ENCODE results near the gene PWP1.
A peak's percentile ranks its signal among the peaks of the same experiment; 100 is the strongest.

Gene PWP1

DNA sequence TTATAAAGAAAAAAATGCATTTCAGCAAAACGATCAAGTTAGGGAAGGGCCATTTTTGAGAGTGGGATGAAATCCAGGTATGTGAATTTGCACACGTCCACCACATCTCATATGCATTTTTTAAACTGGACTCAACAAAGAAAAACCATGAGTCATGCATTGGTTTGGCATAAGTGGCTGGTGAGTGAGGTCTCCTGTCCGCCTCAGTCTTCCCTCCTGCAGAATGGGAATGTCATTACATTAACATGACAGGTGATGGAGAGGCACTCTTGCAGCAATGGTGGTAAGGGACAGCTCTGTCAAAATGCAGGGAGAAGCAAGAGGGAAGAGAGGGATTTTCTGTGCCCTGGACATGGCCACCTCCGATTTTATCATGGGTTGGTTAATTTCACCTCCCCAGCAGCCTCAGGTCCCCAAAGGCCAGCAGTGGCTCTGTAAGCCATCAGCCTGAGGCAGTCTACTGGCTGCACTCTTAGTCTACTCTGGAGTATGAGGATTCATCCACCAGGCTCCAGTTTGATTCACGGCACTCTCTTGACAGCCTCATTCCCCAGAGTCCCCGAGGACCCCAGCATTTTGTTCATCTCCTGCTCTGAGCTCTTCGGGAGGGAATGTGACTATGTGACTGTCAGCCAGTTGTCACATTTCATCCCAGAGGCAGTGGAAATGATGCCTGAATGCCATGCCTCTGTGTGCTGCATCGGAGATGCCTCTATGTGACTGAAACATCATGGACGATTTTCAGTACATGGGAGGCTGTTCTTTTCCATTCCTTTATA lies 17.1 kb upstream of the PWP1 start:
- ChIA-PET POLR2A (interaction anchor here (1.2 kb wide), 1 partner anchor 12 kb away, joined by 4 read pairs; no protein-coding TSS in a partner anchor), CTCF (interaction anchor here (1.0 kb wide), 1 partner anchor 11 kb away, joined by 4 read pairs; no protein-coding TSS in a partner anchor)
- no peak for DNase-seq (ENCODE audit: extremely low spot score)
- TF ChIP-seq LEF1 (IDR thresholded peaks at IDR 0.05; ENCODE audit: borderline replicate concordance) (no peak), HDGF (IDR thresholded peaks at IDR 0.05; ENCODE audit: borderline replicate concordance) (no peak), CTBP1 (IDR thresholded peaks at IDR 0.05; ENCODE audit: borderline replicate concordance) (no peak), SUZ12 (IDR thresholded peaks at IDR 0.05) (no peak), FOXK2 (IDR thresholded peaks at IDR 0.05) (no peak), TARDBP (IDR thresholded peaks at IDR 0.05) (no peak), FOXM1 (IDR thresholded peaks at IDR 0.05; ENCODE audit: borderline replicate concordance) (no peak), ARNT (IDR thresholded peaks at IDR 0.05) (no peak), BHLHE40 (IDR thresholded peaks at IDR 0.05; ENCODE audit: borderline replicate concordance) (no peak)

DNA sequence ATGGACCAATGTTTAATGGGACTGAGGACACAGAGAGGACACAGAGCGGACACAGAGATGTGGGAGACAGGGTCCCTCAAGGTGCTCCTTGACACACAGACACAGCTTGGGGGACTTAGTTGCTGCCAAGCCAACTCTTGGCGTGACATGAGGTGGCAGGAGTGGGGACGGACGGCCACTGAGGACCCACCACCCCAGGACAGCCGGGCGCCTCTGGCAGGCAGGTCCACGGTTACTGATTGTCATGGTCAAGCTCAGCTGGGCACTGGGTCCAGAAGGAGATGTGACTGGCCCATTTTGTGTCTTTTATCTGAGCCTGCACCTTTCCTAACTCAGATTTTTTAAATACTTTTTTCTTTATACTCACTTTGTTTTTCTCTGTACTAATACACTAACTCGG lies 15.7 kb upstream of the PWP1 start:
- POLR2A ChIA-PET, result no interaction called here

DNA sequence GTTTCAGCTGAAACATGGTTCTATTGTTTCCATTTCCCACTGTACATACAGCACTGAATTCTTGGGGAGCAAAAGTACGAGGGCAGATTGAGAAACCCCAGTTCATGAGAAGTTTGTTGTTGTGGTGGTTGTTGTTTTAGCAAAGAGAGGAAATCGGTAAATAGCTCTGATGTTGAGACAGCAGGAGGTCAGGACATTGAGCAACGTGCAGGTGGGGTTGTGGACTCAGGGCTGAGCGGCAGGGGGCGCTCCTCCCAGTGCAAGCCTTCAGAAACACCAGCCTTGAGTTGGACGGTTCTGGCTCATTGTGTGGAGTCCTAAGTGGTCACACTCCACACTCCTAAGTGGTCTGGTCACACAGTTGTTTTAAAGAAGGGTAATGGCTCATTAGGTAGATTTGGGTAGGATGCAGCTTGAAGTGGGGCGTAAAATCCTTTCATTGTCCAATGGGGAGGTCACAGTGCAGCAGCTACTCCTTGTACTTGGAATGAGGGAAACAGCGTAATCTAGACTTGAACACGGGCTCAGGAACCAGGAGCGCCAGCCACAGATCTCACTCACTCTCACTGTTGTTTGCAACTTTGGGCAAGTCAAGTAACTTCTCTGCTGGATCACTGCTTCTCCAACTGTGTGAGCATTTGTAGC lies 14.5 kb upstream of the PWP1 start:
- no peak for TF ChIP-seq FOXM1 (IDR thresholded peaks at IDR 0.05; ENCODE audit: borderline replicate concordance)
- TF ChIP-seq BHLHE40 (IDR thresholded peaks at IDR 0.05; ENCODE audit: borderline replicate concordance), result no peak
- TF ChIP-seq ARNT (IDR thresholded peaks at IDR 0.05), result no peak
- TF ChIP-seq ELF4 (IDR thresholded peaks at IDR 0.05), result no peak
- TF ChIP-seq TARDBP (IDR thresholded peaks at IDR 0.05), result no peak
- TF ChIP-seq NFRKB (IDR thresholded peaks at IDR 0.05), result no peak
- no peak for TF ChIP-seq FOXA1 (IDR thresholded peaks at IDR 0.05)
- no peak for TF ChIP-seq ZNF384 (IDR thresholded peaks at IDR 0.05)
- TF ChIP-seq FOXK2 (IDR thresholded peaks at IDR 0.05), result no peak
- TF ChIP-seq, protein P1, sequence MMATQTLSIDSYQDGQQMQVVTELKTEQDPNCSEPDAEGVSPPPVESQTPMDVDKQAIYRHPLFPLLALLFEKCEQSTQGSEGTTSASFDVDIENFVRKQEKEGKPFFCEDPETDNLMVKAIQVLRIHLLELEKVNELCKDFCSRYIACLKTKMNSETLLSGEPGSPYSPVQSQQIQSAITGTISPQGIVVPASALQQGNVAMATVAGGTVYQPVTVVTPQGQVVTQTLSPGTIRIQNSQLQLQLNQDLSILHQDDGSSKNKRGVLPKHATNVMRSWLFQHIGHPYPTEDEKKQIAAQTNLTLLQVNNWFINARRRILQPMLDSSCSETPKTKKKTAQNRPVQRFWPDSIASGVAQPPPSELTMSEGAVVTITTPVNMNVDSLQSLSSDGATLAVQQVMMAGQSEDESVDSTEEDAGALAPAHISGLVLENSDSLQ (IDR thresholded peaks at IDR 0.05), result no peak
- no peak for TF ChIP-seq SUZ12 (IDR thresholded peaks at IDR 0.05)
- ChIA-PET POLR2A (interaction anchor here (1.4 kb wide), 1 partner anchor 10 kb away, joined by 3 read pairs; no protein-coding TSS in a partner anchor), CTCF (interaction anchor here (0.5 to 1.6 kb wide), 12 partner anchors 9 to 1014 kb away, joined by 3 to 17 read pairs (median 3); no protein-coding TSS in a partner anchor)
- DNase-seq (ENCODE audit: extremely low spot score), result peak; percentile 65

More for the DNA sequence above, 15.7 kb upstream of the PWP1 start:
- TF ChIP-seq ELF4 (IDR thresholded peaks at IDR 0.05), result no peak
- no peak for DNase-seq (ENCODE audit: extremely low spot score)
- CTCF ChIA-PET, result interaction anchor here (0.6 kb wide), 2 partner anchors 285 to 641 kb away, joined by 3 to 4 read pairs; no protein-coding TSS in a partner anchor

DNA sequence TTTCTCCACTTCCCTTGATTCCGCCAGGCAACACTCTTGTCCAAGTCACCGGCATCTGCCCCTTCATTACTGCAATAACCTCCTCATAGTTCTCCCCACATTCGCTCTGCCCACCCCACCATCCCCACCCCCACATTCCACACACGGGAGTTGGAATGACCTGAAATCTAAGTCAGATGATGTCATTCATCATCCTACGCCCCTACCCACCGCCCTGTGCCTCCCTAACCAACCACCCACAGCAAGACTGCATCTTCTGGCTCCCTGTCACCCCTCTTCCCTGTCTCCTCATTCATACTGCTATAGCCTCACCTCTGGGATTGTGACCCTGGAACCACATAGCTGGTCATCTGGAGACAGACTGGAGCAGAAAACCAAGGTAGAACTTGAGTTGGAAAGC lies 7.9 kb upstream of the PWP1 start:
- POLR2A ChIA-PET, result no interaction called here

DNA sequence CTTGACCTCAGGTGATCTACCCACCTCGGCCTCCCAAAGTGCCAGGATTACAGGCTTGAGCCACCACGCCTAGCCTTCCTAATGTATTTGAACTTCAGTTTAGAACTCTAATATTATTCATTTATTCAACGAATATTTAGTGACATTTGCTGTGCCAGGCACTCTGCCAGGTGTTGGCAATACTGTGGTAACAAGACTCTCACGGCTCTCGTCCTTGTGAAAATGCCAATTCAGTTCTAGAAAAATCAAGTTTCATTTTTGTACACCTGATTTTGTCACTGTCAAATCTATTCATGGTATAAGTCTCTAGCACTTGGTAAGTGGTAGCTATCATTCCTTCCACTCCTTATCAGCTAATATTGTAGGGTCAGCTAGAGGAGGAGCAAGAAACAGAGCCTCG lies 6.3 kb upstream of the PWP1 start:
- CTCF ChIA-PET, result interaction anchor here (0.6 to 2.0 kb wide), 2 partner anchors 8 to 939 kb away, joined by 3 to 17 read pairs; no protein-coding TSS in a partner anchor
- POLR2A ChIA-PET, result no interaction called here
- TF ChIP-seq FOXA1 (IDR thresholded peaks at IDR 0.05), result no peak
- TF ChIP-seq ARNT (IDR thresholded peaks at IDR 0.05), result no peak
- TF ChIP-seq HDGF (IDR thresholded peaks at IDR 0.05; ENCODE audit: borderline replicate concordance), result no peak
- TF ChIP-seq BHLHE40 (IDR thresholded peaks at IDR 0.05; ENCODE audit: borderline replicate concordance), result no peak
- TF ChIP-seq ZNF384 (IDR thresholded peaks at IDR 0.05), result no peak
- DNase-seq (ENCODE audit: extremely low spot score), result no peak

More for the DNA sequence above, 7.9 kb upstream of the PWP1 start:
- TF ChIP-seq FOXK2 (IDR thresholded peaks at IDR 0.05) (no peak), ZNF384 (IDR thresholded peaks at IDR 0.05) (no peak), CTBP1 (IDR thresholded peaks at IDR 0.05; ENCODE audit: borderline replicate concordance) (no peak), SP1 (IDR thresholded peaks at IDR 0.05) (no peak), ELF4 (IDR thresholded peaks at IDR 0.05) (no peak), TARDBP (IDR thresholded peaks at IDR 0.05) (no peak)
- DNase-seq (ENCODE audit: extremely low spot score), result no peak
- CTCF ChIA-PET, result interaction anchor here (0.8 kb wide), 1 partner anchor 207 kb away, joined by 3 read pairs; no protein-coding TSS in a partner anchor

DNA sequence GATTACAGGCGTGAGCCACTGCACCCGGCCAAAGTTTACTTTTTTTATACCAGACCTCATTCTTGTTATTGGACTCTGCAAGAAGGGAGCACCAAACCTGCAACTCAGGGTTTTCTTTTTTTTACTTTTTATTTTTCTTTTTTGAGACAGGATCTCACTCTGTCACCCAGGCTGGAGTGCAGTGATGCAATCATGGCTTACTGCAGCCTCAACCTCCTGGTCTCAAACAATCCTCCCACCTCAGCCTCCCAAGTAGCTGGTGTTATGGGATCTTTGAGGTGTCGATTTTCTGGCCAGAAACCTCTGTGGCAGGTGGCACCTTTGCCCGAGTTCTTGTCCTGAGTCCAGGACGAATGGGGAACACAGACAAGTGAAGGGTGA lies 4.2 kb upstream of the PWP1 start:
- TF ChIP-seq CTBP1 (IDR thresholded peaks at IDR 0.05; ENCODE audit: borderline replicate concordance) (no peak), ARNT (IDR thresholded peaks at IDR 0.05) (no peak), FOXA1 (IDR thresholded peaks at IDR 0.05) (no peak), SP1 (IDR thresholded peaks at IDR 0.05) (no peak), FOXK2 (IDR thresholded peaks at IDR 0.05) (no peak), NFRKB (IDR thresholded peaks at IDR 0.05) (no peak), TARDBP (IDR thresholded peaks at IDR 0.05) (no peak), ELF4 (IDR thresholded peaks at IDR 0.05) (no peak), ZNF384 (IDR thresholded peaks at IDR 0.05) (no peak), BHLHE40 (IDR thresholded peaks at IDR 0.05; ENCODE audit: borderline replicate concordance) (no peak)
- TF ChIP-seq, protein P1 (IDR thresholded peaks at IDR 0.05), result no peak
- ChIA-PET POLR2A (no interaction called here), CTCF (no interaction called here)
- no peak for DNase-seq (ENCODE audit: extremely low spot score)

All from HEK293T (cell line).